GM21360 (cell line): Measurements from ENCODE around the gene VPS13C.

Source experiments
- ATAC-seq: cut with Tn5 transposase; IDR thresholded peaks from one replicate; pipeline ENCODE4 v1.9.1; 2021; ENCODE audit warnings: mild to moderate bottlenecking, moderate library complexity; ENCODE audit not compliant: unreplicated experiment

Gene VPS13C

DNA sequence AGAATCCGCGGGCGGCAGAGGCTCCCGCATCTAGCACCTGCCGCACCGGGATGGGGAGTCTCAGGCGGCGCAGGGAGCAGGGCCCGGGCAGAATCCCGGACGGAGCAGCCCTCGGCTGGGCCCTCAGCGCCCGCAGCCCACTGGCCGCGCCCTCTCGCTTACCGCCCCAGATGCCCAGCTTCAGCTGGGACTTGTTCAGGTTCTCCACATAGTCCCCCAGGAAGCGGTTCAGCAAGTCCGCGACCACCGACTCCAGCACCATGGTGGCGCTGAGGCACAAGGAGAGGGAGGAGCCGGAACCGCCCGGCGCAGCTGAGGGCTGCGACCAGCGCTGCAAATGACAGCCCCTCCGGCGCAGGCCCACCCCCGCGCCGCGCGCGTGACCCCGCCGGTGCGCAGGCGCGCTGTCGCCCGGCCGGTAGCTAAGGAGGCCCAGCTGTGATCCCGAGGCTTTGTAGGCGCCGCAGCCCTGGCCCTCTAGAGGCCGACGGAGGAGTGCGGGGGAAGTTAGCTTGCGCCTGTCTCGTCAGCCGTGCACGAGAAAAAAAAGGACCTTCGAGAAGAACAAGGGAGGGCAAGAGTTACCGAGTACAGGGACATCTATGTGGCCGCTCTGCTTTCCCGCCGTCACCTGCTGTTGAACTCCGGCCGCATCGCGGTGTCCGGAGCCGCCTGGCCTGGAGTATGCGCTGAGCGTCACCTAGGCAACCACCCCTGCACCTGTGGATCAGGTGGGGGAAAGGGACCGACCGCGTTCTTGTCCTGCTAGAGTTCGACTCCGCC, at the start of gene VPS13C:
TSS of gene VPS13C (minus strand) at position 335 of the 783 bp plus-strand sequence. CDS start at position 262, 73 bp downstream.
- peak; percentile 83 for ATAC-seq

DNA sequence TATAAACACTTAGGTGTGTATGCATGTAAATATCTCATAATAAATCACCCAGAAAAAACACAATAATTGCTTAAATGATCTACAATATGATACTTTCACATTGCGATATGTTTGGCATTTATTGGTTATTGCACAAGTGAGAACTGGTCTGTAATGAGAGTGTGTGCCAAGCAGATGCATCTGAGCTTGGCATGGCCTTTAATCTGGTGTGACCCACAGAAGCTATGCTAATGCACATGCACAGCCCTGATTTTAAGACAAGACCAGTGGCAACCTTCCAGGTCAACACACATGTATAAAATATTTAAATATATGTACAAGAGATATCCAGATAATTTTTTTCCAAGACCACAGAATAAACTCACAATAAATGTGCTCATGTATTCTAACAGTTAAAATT, 49.2 kb upstream of the VPS13C start:
- no peak for ATAC-seq

DNA sequence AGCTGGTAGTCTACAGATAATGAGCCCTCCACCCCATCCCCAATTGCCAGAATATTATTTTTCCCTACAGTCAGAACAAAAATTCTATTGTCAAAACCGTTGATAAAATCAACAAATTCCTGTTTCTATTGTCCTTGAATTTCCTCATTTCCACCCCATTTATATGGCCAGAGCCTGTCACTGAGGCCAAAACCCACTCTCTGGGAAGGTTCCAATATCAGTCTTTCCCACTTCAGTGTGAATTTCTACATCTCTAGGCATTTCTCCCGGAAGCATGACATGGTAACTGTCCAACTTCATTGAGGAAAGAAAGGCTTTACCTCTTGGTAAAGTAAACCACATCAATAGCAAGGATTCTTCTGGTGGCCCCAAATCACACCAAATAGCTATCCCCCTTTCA, 48.2 kb upstream of the VPS13C start:
- ATAC-seq: no peak

GRCh38 chr15:62107571-62108121, 47.4 kb upstream of the VPS13C start:
- no peak for ATAC-seq

- ATAC-seq: no peak
These were observed 45.8 kb upstream of the VPS13C start for GRCh38 chr15:62106096-62106495.

DNA sequence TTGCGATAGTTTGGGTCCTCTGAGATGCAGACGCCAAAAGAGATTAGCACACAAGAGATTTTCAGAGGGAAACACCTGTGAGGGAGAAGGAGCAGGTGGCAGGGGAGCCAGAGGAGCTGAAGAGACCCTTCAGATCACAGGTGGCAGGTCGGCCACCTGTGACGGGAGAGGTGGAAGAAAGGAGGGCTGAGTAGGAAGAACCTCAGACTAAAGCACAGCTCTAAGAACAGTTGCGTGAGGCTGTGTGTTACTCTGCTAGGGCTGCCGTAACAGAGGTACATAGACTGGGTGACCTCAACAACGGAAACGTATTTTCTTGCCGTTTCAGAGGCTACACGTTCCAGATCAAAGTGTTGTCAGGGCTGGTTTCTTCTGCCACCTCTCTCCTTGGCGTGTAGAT, 45.0 kb upstream of the VPS13C start:
- ATAC-seq: no peak

GRCh38 chr15:62104846-62105245, 44.6 kb upstream of the VPS13C start:
- ATAC-seq: no peak

- ATAC-seq: no peak
These were observed 44.2 kb upstream of the VPS13C start for GRCh38 chr15:62104401-62104800.

- ATAC-seq: no peak
These were observed 43.2 kb upstream of the VPS13C start for GRCh38 chr15:62103431-62103830.

DNA sequence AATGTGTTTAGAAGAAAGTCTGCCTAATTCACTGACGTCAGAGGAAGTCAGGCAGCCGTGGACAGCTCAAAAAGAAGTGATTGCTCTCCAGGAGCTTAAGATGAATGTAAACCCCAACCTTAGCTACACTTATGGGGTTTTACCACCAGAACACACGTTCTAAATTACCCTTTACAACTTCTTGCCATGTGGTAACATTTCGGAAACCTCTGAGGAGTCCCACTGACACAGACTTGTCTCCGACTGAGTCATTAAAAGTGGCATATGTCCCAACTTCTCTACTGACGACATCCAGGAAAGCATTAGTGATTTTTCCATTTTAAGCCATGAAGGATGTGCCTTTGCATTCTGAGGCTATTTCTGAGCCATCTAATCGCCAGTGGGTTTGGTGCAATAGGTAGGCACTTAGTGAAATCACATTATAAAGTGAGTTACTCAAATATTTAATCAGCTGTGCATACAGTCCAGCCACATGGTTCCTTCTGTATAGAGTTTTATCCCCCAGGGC, 38.9 kb upstream of the VPS13C start:
- no peak for ATAC-seq

DNA sequence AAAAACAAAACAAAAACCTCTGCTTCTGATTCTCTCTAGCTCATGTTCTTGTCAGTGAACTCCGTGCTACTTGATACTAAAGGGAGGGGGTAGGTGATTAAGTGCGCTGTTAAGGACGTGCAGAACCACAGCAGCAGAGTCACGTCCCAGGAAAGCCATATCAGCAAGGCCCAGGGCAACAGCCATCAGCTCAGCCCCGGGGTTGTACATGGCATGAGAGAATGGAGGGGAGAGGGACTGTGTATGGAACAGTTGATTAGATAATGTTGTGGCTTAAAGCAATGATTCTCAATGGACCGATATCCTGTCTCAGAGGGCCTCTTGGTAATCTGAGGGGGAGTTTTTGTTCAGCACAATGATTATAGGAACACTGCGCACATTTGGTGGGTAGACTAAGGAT, 34.1 kb upstream of the VPS13C start:
- no peak for ATAC-seq

DNA sequence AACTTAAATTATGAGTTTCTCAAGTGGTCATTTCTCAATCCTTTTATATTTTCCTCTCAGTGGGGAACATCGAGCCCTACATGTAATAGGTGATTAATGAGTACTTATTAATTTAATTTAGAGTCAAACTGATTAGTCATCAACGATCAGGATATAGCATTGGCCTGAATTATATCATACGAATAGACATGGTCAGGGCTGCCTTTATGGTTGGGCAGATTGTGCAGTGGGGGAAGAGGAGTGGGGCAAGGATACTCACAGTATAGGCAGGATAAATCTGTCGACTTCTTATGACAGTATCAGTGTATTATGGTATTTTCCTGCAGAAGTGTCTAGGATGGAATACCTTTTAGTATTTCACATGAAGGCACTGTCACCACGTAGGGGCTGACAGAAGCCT, 33.6 kb upstream of the VPS13C start:
- ATAC-seq: no peak

DNA sequence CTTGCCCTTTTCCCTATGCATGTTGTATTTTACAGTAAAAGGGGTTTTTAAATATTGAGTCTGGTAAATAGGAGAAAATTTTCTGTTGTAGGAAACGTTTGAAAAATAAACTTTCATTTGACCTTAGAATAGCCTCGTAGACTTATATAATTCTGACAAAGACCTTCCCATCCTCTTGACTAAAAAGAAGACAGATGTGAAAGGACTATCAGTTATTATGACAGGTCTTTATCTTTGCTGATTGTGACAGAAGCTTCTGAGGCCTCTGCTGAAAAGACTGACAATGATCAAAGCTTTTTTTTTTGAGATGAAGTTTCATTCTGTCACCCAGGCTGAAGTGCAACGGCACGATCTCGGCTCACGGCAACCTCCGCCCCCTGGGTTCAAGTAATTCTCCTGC, 30.7 kb upstream of the VPS13C start:
- ATAC-seq: no peak

DNA sequence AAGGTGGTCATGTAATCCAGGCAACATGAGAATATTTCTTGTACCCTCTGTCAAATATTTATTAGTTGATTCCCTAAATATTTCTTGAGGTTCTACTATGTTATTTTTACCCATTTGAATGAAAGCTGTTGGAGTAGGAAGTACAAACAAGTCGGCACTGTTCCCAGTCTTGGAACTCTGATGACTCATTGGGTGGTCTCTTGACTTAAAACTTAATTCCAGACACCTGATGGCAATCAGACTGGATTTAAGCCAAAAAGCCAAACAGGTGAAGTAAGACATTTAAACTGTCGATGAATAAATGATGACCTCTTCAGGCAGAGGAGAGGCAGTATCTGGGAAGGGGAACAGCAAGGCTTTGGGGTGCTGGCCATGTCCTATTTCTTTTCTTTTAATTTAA, 29.4 kb upstream of the VPS13C start:
- ATAC-seq: no peak

- ATAC-seq: no peak
These were observed 28.1 kb upstream of the VPS13C start for GRCh38 chr15:62088353-62088693.

DNA sequence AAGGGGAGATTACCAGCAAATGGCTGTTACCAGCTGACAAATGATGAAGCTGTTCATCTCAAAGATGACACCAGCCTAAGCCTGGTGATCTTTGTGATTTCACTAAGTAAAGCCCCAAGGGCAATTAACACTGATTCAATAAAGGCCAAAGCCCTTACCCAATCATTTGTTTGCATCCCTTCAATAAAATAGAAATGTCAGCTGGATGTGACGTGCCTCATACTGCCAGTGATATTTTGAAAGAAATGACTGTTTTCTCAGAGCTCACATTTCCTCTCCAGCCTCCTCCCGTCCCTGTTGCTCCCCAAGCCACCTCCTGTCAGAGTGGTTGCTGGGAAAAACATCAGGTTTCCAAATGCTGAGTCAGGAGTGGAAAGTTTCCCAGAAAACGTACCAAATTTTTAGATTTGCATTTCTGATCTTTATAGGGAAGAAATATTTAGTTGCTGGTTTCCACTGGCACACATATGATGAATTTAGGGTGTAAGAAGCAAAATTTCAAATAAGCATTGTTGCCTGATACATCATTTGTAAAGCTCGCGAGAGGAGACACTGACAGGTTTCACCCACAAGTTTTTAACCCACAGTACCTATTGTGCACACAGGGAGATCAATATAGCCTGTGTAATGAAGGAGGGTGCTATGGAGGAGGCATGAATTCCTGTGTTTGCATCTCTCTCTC, 27.6 kb upstream of the VPS13C start:
- ATAC-seq: no peak

DNA sequence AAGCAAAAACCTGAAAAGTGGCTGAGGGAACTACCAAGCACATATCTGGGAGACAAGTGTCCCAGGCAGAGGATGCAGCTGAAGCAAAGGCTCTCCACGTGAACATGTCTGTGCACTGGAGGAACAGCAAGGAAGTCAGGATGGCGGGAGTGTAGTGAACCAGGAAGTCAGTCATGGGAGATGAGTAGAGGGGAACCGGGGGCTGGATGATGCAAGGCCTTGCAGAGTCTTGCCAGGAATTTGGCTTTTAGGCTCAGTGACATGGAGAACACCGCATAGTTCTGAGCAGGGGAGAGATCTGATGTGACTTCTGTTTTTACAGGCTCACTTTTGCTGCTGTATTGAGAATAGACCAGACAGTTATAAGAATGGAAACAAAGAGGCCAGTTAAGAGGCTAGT, 25.5 kb upstream of the VPS13C start:
- no peak for ATAC-seq

DNA sequence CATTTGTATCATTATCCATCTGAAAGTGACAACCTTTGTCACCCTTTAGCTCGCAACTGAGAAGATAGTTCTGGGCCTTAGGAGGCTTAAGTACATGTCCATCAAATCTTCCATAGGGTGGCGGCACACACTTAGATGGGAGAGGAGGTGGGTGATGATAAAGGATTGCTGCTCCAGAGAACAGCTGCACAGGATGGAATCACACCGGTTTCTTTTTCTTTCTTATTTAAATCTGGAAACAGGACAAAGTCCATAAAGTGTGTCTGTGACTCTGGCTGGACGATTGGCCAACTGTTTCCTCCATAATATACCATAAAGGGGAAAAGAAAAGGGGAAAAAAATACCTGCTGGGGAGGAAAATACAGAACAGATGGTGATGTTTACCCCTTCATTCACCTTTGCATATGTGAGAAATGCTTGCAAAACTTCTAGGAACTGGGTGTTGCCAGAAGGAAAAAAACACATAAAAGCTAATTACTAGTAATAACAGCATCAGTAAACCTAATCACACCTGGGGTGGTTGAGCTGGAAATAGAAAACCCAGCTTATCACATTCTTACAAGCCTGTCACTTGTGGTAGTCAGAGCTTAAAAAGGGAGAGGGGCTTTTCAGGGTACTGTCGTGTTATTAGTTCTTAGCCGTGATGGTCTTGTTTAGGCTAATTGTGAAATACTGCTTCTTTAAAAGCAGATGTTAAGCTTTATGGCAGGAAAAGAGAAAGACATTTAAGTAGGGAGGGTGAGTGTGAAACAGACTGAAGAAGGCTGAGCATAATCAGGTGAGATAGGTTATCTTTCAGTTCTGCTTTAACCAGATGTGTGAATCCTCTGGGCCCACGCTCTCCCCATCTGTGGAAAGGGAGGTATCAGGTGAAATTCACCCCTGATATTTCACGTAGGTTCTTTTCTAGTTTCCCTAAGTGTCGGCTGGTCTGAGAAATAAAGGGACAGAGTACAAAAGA, 23.2 kb upstream of the VPS13C start:
- no peak for ATAC-seq

GRCh38 chr15:62079594-62079993, 19.3 kb upstream of the VPS13C start:
- no peak for ATAC-seq

- ATAC-seq: no peak
These were observed 15.5 kb upstream of the VPS13C start for GRCh38 chr15:62075595-62076277.
